ENCODE measurements around the gene TANGO2. TPM values are rescaled to one million over a fixed set of nuclear protein-coding genes. Genes with fewer than 3 reads are reported as not detected.

Gene TANGO2
- total RNA-seq, 1 donor from 2014 or later: 24.9 TPM

DNA sequence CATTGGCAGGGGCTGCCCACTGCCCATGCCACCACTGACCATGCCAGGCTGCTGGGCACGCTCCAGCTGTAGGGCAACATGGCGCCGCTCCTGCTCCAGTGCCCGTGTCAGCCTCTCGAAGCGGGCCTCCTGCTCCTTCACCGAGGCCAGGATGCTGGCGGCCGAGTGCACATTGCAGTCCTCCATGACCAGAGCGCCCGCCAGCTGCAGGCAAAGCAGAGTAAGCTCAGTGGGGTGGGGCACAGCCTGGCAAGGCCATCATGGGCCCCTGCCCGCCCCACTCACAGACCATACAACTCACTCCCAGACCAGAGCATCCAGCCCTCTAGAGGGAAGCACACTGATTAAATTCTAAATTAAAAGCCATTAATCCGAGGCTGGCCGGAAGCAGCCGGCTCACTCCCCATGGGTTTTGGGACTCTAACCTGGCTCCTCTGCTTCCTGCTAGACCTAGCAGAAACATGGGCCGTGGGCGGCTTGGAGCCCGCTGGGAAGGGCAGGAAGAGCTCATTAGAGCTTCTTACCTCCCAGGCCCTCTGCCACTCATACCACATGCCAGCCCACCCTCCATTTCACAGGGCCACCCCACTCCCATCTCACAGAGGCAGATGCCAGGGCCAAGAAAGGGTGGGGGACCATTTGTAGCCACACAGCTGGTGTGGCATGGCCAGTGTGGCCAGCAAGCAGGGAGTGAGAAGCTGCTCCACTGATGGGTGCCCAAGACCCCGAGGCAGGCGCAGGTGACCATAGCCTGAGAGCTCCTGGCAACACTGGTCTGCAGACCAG lies 30.1 kb upstream of the TANGO2 start:
- TF ChIP-seq, protein P1, sequence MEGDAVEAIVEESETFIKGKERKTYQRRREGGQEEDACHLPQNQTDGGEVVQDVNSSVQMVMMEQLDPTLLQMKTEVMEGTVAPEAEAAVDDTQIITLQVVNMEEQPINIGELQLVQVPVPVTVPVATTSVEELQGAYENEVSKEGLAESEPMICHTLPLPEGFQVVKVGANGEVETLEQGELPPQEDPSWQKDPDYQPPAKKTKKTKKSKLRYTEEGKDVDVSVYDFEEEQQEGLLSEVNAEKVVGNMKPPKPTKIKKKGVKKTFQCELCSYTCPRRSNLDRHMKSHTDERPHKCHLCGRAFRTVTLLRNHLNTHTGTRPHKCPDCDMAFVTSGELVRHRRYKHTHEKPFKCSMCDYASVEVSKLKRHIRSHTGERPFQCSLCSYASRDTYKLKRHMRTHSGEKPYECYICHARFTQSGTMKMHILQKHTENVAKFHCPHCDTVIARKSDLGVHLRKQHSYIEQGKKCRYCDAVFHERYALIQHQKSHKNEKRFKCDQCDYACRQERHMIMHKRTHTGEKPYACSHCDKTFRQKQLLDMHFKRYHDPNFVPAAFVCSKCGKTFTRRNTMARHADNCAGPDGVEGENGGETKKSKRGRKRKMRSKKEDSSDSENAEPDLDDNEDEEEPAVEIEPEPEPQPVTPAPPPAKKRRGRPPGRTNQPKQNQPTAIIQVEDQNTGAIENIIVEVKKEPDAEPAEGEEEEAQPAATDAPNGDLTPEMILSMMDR (IDR thresholded peaks at IDR 0.05): no peak
- Mint-ChIP-seq H3K4me1 (ENCODE audit: unreplicated experiment) (peaks cover 42% of the 10 kb centered on the region), H3K4me3 (ENCODE audit: unreplicated experiment) (no peak overlapping the region), H3K27ac (ENCODE audit: unreplicated experiment) (peak overlapping the region; percentile 34), H3K9me3 (ENCODE audit: unreplicated experiment) (no peaks in the 10 kb centered on the region), H3K27me3 (ENCODE audit: unreplicated experiment) (no peaks in the 10 kb centered on the region), H3K36me3 (ENCODE audit: unreplicated experiment) (no peaks in the 10 kb centered on the region)
- DNase-seq (ENCODE audit: extremely low spot score, unreplicated experiment): no peak

DNA sequence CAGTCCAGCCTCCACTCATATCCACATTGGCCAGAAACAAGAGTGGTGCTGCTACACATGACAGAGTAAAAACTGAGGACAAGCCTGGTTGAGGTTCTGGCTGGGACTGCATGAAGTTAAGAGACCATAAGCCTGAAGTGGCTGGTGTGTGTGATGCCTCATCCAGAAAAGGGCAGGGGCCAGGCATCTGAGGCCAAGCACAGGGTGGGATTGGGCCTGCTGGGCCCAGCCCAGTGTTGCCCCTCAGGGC lies 29.6 kb upstream of the TANGO2 start:
- Mint-ChIP-seq H3K4me3 (ENCODE audit: unreplicated experiment) (no peak overlapping the region), H3K27ac (ENCODE audit: unreplicated experiment) (peak overlapping the region; percentile 34), H3K9me3 (ENCODE audit: unreplicated experiment) (no peaks in the 10 kb centered on the region), H3K4me1 (ENCODE audit: unreplicated experiment) (peaks cover 43% of the 10 kb centered on the region), H3K27me3 (ENCODE audit: unreplicated experiment) (no peaks in the 10 kb centered on the region), H3K36me3 (ENCODE audit: unreplicated experiment) (no peaks in the 10 kb centered on the region)
- no peak for DNase-seq (ENCODE audit: extremely low spot score, unreplicated experiment)
- TF ChIP-seq, protein P1 (IDR thresholded peaks at IDR 0.05): no peak

DNA sequence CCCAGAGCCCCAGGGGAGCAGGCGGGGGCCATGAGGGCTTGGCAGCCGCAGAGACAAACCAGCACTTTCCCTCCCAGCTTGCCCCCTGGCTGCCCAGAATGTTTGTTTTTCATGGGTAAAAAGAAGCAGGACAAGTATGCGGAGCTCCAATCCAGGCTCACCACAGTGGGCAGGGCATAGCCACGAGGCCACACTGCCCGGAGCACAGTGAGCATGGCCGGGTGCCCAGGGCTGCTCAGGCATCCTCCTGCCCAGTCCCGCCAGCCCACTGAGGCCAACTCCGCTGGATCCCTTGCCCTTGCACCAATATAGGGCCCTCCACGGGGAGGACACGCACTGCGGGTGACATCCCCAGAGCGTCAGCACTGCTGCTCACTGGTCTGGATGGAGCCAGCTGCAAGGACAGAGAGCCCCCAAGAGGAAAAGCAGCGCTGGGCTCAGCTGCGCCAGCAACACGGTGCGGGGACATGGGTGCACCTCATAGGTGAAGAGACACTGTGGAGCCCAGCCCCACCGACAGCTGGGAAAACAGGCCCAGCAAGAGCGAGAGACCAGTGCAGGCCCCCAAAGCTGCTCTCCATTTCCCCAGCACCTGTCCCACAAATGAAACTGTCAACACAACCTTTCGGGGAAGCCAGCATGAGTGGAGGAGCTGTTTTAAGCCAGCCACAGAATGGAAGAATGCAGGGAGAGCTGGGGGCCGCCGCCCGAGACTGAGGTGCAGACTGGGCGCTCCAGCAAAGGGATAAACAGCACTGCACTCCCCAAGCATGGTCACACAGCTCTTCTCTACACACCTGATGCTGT lies 29.1 kb upstream of the TANGO2 start:
- Mint-ChIP-seq H3K27ac (ENCODE audit: unreplicated experiment) (no peak overlapping the region), H3K27me3 (ENCODE audit: unreplicated experiment) (no peaks in the 10 kb centered on the region), H3K4me3 (ENCODE audit: unreplicated experiment) (no peak overlapping the region), H3K36me3 (ENCODE audit: unreplicated experiment) (no peaks in the 10 kb centered on the region), H3K4me1 (ENCODE audit: unreplicated experiment) (peaks cover 47% of the 10 kb centered on the region), H3K9me3 (ENCODE audit: unreplicated experiment) (no peaks in the 10 kb centered on the region)
- no peak for DNase-seq (ENCODE audit: extremely low spot score, unreplicated experiment)
- TF ChIP-seq, protein P1 (IDR thresholded peaks at IDR 0.05): peak; percentile 8

DNA sequence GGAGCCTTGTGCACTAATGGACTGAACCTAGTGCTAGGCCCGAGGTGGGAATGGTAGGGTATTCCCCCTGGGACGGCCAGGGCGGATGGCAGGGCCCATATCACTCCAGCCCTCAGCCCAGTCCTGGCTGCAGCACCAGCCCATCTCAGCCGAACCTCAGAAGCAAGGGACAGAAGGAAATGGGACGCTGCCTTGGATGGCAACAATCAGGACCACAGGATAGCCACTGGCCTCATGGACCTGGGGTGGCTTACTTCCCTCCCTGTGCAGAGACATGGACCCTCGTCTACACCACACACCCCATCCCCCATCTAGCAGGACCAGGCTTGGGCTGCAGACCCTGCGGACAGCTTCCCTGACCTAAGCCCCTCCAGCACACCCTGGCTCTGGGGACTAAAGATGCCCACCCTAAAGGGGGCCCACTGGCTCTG lies 28.4 kb upstream of the TANGO2 start:
- no peak for DNase-seq (ENCODE audit: extremely low spot score, unreplicated experiment)
- no peak overlapping the region for H3K27ac Mint-ChIP-seq (ENCODE audit: unreplicated experiment)
- no peaks in the 10 kb centered on the region for H3K36me3 Mint-ChIP-seq (ENCODE audit: unreplicated experiment)
- H3K27me3 Mint-ChIP-seq (ENCODE audit: unreplicated experiment): no peaks in the 10 kb centered on the region
- H3K4me1 Mint-ChIP-seq (ENCODE audit: unreplicated experiment): peaks cover 51% of the 10 kb centered on the region
- no peaks in the 10 kb centered on the region for H3K9me3 Mint-ChIP-seq (ENCODE audit: unreplicated experiment)
- H3K4me3 Mint-ChIP-seq (ENCODE audit: unreplicated experiment): no peak overlapping the region
- TF ChIP-seq, protein P1 (IDR thresholded peaks at IDR 0.05): no peak

DNA sequence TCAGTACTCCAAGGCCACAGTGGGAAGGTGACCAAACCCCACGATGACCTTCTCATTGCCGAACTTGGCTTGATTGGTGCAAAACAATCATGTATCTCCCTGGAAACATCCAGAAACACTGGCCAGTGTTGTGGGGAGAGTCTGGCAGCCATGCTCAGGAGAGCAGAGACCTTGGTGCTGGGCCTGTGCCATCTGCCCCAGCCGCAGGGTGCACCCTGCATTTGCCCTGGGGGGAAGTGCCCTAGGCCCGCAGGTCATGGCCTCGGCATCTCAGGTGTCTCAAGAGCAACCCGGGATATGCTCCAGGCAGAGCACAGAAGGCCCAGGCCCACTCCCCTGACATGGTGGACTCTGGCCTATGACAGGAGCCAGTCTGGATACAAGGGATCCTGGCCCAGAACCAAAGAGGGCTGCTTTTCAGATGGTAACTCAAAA lies 28.0 kb upstream of the TANGO2 start:
- Mint-ChIP-seq H3K36me3 (ENCODE audit: unreplicated experiment) (no peaks in the 10 kb centered on the region), H3K27ac (ENCODE audit: unreplicated experiment) (no peak overlapping the region), H3K4me3 (ENCODE audit: unreplicated experiment) (no peak overlapping the region), H3K4me1 (ENCODE audit: unreplicated experiment) (peaks cover 52% of the 10 kb centered on the region), H3K9me3 (ENCODE audit: unreplicated experiment) (no peaks in the 10 kb centered on the region), H3K27me3 (ENCODE audit: unreplicated experiment) (no peaks in the 10 kb centered on the region)
- no peak for DNase-seq (ENCODE audit: extremely low spot score, unreplicated experiment)
- TF ChIP-seq, protein P1 (IDR thresholded peaks at IDR 0.05): no peak
